T-helper 9 cell (primary cell): ENCODE data around the gene CIB4.

ENCODE experiments used
- DNase-seq: peaks from one replicate; pipeline ENCODE4 v3.0.0-alpha.2; 2020

CIB4 gene

GRCh38 chr2:26564121-26564644, 77.0 kb downstream of the CIB4 start:
- no peak for DNase-seq

GRCh38 chr2:26563686-26564085, 77.5 kb downstream of the CIB4 start:
- no peak for DNase-seq

- no peak for DNase-seq
Measured at GRCh38 chr2:26562811-26563645, 78.1 kb downstream of the CIB4 start.

GRCh38 chr2:26561918-26562810, 79.0 kb downstream of the CIB4 start:
- DNase-seq, result no peak

GRCh38 chr2:26561376-26561775, 79.8 kb downstream of the CIB4 start:
- DNase-seq, result no peak

GRCh38 chr2:26560892-26561291, 80.3 kb downstream of the CIB4 start:
- DNase-seq, result no peak

GRCh38 chr2:26559556-26559955, 81.6 kb downstream of the CIB4 start:
- no peak for DNase-seq

GRCh38 chr2:26559044-26559405, 82.1 kb downstream of the CIB4 start:
- no peak for DNase-seq

- DNase-seq, result no peak
Measured at GRCh38 chr2:26558271-26559043, 82.7 kb downstream of the CIB4 start.

GRCh38 chr2:26557244-26557925, 83.8 kb downstream of the CIB4 start:
- no peak for DNase-seq

- DNase-seq, result no peak
Measured at GRCh38 chr2:26556309-26557243, 84.6 kb downstream of the CIB4 start.

- DNase-seq, result no peak
Measured at GRCh38 chr2:26555246-26556133, 85.7 kb downstream of the CIB4 start.

- DNase-seq, result no peak
Measured at GRCh38 chr2:26552641-26553374, 88.4 kb downstream of the CIB4 start.

- DNase-seq, result no peak
Measured at GRCh38 chr2:26550276-26551015, 90.7 kb downstream of the CIB4 start.

- DNase-seq, result no peak
Measured at GRCh38 chr2:26542676-26543505, 98.3 kb downstream of the CIB4 start.

GRCh38 chr2:26542194-26542455, 99.0 kb downstream of the CIB4 start:
- no peak for DNase-seq

GRCh38 chr2:26541401-26542193, 99.6 kb downstream of the CIB4 start:
- no peak for DNase-seq
